Smooth muscle cell (in vitro differentiated cells): ENCODE data around the gene IFT20. TPM values are rescaled to one million over a fixed set of nuclear protein-coding genes. Genes with fewer than 3 reads are reported as not detected.
"Not testable (repeated sequence)": the region's sequence is repeated elsewhere in the genome, so short reads cannot be mapped to it uniquely, and the experiment has no call there.

ENCODE experiments used
- DNase-seq: peaks from one replicate; lab custom pipeline; 2025; ENCODE audit not compliant: unreplicated experiment; lab: John Stamatoyannopoulos, UW
- H2AFZ ChIP-seq: fragments of 200-600 bp; sonication (generic); 2 replicates; pipeline ENCODE4 v1.6.0; 2016; ENCODE audit warnings: antibody characterized with exemption, low read depth, mild to moderate bottlenecking
- H3F3A ChIP-seq: fragments of 200-600 bp; sonication (generic); 2 replicates; pipeline ENCODE4 v1.6.0; 2017; ENCODE audit warnings: antibody characterized with exemption, low read depth
- H3K27ac ChIP-seq: fragments of 200-600 bp; sonication (generic); 2 replicates; pipeline ENCODE4 v1.5.1; 2016; ENCODE audit warnings: low read depth, mild to moderate bottlenecking
- H3K27me3 ChIP-seq: fragments of 200-600 bp; sonication (generic); 2 replicates; pipeline ENCODE4 v1.6.1; 2016; ENCODE audit warnings: low read depth, mild to moderate bottlenecking
- H3K36me3 ChIP-seq: fragments of 200-600 bp; sonication (generic); 2 replicates; pipeline ENCODE4 v1.5.1; 2016; ENCODE audit warnings: low read depth
- H3K4me1 ChIP-seq: fragments of 200-600 bp; sonication (generic); 2 replicates; pipeline ENCODE4 v1.5.1; 2016; ENCODE audit warnings: low read depth
- H3K4me2 ChIP-seq: fragments of 200-600 bp; sonication (generic); 2 replicates; pipeline ENCODE4 v1.6.0; 2016; ENCODE audit warnings: mild to moderate bottlenecking
- H3K4me3 ChIP-seq: fragments of 200-600 bp; sonication (generic); 2 replicates; pipeline ENCODE4 v1.5.1; 2016; ENCODE audit warnings: mild to moderate bottlenecking
- H3K79me2 ChIP-seq: fragments of 200-600 bp; sonication (generic); 2 replicates; pipeline ENCODE4 v1.6.0; 2016; ENCODE audit warnings: low read depth, mild to moderate bottlenecking
- H3K9ac ChIP-seq: fragments of 200-600 bp; sonication (generic); 2 replicates; pipeline ENCODE4 v1.6.0; 2016; ENCODE audit warnings: low read depth
- H3K9me3 ChIP-seq: fragments of 200-600 bp; sonication (generic); replicated peaks from 2 replicates; pipeline ENCODE4 v1.5.1; 2016; ENCODE audit warnings: low read depth
- H4K20me1 ChIP-seq: fragments of 200-600 bp; sonication (generic); 2 replicates; pipeline ENCODE4 v1.6.0; 2016; ENCODE audit warnings: low read depth
- WGBS: methylation state at CpG from one replicate; pipeline ENCODE4 v1.1.7; 2016; ENCODE audit warnings: low lambda C conversion rate; 5-methylcytosine and 5-hydroxymethylcytosine counted together
- polyA plus RNA-seq: library from polyadenylated mRNA; unstranded; fragments of >200 nt; fragmentation: Nextera tagmentation; extraction: Ambion mirVana; gene quantifications from 2 replicates; pipeline ENCODE4 v1.2.1, GENCODE V29; 2016
- total RNA-seq: library from RNA; depleted of rRNA; stranded (reverse); fragments of >200 nt; gene quantifications from 2 replicates; pipeline ENCODE4 v1.2.3, GENCODE V29; 2014
- TF ChIP-seq, protein P1 (sequence below): fragments of 200-600 bp; sonication (generic); IDR thresholded peaks from 2 replicates; pipeline ENCODE4 v1.5.1; 2017; ENCODE audit warnings: borderline replicate concordance, mild to moderate bottlenecking, antibody characterized with exemption; ENCODE audit not compliant: insufficient read depth, poor library complexity, severe bottlenecking

The IFT20 gene
- total and polyA plus RNA-seq, 2 experiments from 2014 or later = 49.8 to 88.9 TPM

DNA sequence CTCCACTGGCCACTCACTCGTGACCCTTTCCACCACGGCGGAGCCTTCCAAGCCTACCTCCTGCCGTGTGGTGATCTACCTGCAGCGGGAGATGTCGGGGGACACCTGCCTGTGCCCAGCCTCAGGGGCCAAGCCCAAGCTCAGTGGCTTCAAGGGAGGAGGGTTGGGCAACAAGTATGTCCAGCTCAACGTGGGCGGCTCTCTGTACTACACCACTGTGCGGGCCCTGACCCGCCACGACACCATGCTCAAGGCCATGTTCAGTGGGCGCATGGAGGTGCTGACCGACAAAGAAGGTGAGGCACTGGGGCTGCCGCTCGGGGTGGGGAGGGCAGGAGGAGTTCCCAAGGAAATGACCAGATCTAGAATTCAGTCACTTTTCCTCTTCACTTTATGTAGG, 4.2 kb upstream of the IFT20 start:
- H3K9ac ChIP-seq = peak overlapping the region; percentile 37
- no peaks in the 10 kb centered on the region for H3K27me3 ChIP-seq
- H3K4me2 ChIP-seq = peak overlapping the region; percentile 90
- H3K4me1 ChIP-seq = peaks cover 12% of the 10 kb centered on the region
- H3K36me3 ChIP-seq = no peaks in the 10 kb centered on the region
- no peak overlapping the region for H2AFZ ChIP-seq
- peaks cover 57% of the 10 kb centered on the region for H4K20me1 ChIP-seq
- no peak overlapping the region for H3K4me3 ChIP-seq
- H3K9me3 ChIP-seq = no peaks in the 10 kb centered on the region
- peaks cover 18% of the 10 kb centered on the region for H3F3A ChIP-seq
- 96% methylated on average over 15 of the region's 15 CpGs for WGBS
- no peak for DNase-seq
- H3K79me2 ChIP-seq = peaks cover 37% of the 10 kb centered on the region
- TF ChIP-seq, protein P1, sequence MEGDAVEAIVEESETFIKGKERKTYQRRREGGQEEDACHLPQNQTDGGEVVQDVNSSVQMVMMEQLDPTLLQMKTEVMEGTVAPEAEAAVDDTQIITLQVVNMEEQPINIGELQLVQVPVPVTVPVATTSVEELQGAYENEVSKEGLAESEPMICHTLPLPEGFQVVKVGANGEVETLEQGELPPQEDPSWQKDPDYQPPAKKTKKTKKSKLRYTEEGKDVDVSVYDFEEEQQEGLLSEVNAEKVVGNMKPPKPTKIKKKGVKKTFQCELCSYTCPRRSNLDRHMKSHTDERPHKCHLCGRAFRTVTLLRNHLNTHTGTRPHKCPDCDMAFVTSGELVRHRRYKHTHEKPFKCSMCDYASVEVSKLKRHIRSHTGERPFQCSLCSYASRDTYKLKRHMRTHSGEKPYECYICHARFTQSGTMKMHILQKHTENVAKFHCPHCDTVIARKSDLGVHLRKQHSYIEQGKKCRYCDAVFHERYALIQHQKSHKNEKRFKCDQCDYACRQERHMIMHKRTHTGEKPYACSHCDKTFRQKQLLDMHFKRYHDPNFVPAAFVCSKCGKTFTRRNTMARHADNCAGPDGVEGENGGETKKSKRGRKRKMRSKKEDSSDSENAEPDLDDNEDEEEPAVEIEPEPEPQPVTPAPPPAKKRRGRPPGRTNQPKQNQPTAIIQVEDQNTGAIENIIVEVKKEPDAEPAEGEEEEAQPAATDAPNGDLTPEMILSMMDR = no peak
- peak overlapping the region; percentile 97 for H3K27ac ChIP-seq

DNA sequence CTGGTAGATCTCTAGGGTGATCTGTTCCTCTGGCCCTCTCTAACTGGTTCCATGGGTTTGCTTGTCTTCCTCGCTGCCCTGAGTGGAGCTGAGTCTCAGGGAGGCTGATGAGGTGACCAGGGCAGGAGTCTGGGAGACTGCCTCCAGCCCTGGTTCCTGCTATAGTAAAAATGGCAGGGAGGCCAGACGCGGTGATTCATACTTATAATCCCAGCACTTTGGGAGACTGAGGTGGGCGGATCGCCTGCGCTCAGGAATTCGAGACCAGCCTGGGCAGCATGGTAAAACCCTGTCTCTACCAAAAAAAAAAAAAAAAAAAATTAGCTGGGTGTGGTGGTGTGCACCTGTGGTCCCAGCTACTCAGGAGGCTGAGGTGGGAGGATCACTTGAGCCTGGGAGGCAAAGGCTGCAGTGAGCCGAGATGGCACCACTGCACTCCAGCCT, 3.5 kb upstream of the IFT20 start:
- Histone ChIP-seq H4K20me1 (peaks cover 57% of the 10 kb centered on the region), H3K4me2 (peak overlapping the region; percentile 90), H3K79me2 (peaks cover 43% of the 10 kb centered on the region), H3K4me1 (peaks cover 17% of the 10 kb centered on the region), H3F3A (peaks cover 18% of the 10 kb centered on the region), H3K27ac (peak overlapping the region; percentile 97), H3K9ac (peak overlapping the region; percentile 67)
- H3K9me3 ChIP-seq, DNase-seq, H2AFZ ChIP-seq, H3K4me3 ChIP-seq, H3K27me3 ChIP-seq, H3K36me3 ChIP-seq: not testable (repeated sequence)
- WGBS = 77% methylated on average over 4 of the region's 8 CpGs

DNA sequence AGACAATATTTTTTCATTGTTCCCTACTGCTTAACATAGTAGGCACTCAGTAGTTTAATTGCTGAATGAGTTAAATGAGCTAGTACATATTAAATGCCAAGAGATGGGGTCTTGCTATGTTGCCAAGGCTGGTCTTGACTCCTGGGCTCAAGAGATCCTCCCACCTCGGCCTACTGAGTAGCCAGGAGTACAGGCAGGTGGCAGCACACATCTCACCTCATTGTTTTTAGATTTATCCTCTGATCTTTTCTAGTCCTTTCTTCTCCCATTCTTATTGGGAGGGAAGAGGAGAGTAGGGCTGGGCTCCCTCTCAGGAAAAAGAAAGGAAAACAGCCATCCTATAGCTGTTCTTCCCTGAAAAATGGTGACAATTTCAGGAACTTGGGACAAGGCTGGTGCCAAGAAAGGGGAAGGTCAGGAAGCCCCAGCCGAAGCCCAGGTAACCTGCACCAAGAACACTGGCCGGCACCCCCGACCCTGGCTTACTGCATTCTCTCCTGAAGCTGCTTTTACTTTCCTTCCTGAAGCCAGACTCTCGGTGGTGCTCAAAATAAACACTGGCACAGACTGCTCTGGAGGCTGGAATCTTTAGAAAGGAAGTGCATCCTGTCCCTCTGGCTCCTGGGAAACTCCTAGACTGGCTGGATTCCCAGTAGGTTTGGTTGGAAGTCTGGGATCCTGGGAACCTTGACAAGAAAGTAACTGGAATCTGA, 2.9 kb upstream of the IFT20 start:
- H3K9ac ChIP-seq = peak overlapping the region; percentile 67

More for the DNA sequence above, 2.9 kb upstream of the IFT20 start:
- WGBS = 68% methylated on average over 5 of the region's 5 CpGs
- DNase-seq = no peak
- Histone ChIP-seq H3K79me2 (peaks cover 49% of the 10 kb centered on the region), H3K36me3 (no peaks in the 10 kb centered on the region), H3K27ac (peak overlapping the region; percentile 97), H3F3A (peaks cover 18% of the 10 kb centered on the region), H3K4me3 (no peak overlapping the region), H4K20me1 (peaks cover 63% of the 10 kb centered on the region), H2AFZ (no peak overlapping the region), H3K9me3 (no peaks in the 10 kb centered on the region), H3K4me2 (peak overlapping the region; percentile 90), H3K27me3 (no peaks in the 10 kb centered on the region), H3K4me1 (peaks cover 17% of the 10 kb centered on the region)
- TF ChIP-seq, protein P1 = no peak
